RWPE2 (cell line): ENCODE measurements around the gene ROPN1L.

Source experiments
- ATAC-seq: fragments of 200-7000 bp; cut with Tn5 transposase; 3 replicates; pipeline ENCODE4 v1.9.1; 2021; ENCODE audit warnings: low read depth
- DNase-seq: peaks from one replicate; pipeline ENCODE4 v3.0.0-alpha.2; 2020; ENCODE audit warnings: low spot score
- H3K27ac ChIP-seq: fragments of 450-650 bp; 2 replicates; pipeline ENCODE4 v1.5.1; 2017; ENCODE audit warnings: mild to moderate bottlenecking; ENCODE audit not compliant: poor library complexity, severe bottlenecking
- H3K27me3 ChIP-seq: fragments of 250-450 bp; sonication (Bioruptor Pico); 2 replicates; pipeline ENCODE4 v1.5.1; 2021; ENCODE audit warnings: mild to moderate bottlenecking, moderate library complexity; ENCODE audit not compliant: insufficient read depth, poor library complexity, severe bottlenecking
- H3K36me3 ChIP-seq: fragments of 250-450 bp; sonication (Bioruptor Pico); 2 replicates; pipeline ENCODE4 v1.5.1; 2020; ENCODE audit warnings: low read depth, mild to moderate bottlenecking, moderate library complexity
- H3K4me1 ChIP-seq: fragments of 250-450 bp; sonication (Bioruptor Pico); 2 replicates; pipeline ENCODE4 v1.5.1; 2021; ENCODE audit warnings: mild to moderate bottlenecking, moderate library complexity; ENCODE audit not compliant: insufficient read depth, poor library complexity, severe bottlenecking
- H3K4me3 ChIP-seq: fragments of 250-450 bp; sonication (Bioruptor Pico); 2 replicates; pipeline ENCODE4 v1.5.1; 2021; ENCODE audit warnings: mild to moderate bottlenecking, moderate library complexity; ENCODE audit not compliant: severe bottlenecking
- H3K9me3 ChIP-seq: fragments of 250-450 bp; sonication (Bioruptor Pico); 2 replicates; pipeline ENCODE4 v1.5.1; 2021; ENCODE audit warnings: mild to moderate bottlenecking, moderate library complexity; ENCODE audit not compliant: severe bottlenecking
- CTCF ChIP-seq: fragments of 450-650 bp; IDR thresholded peaks from one replicate; pipeline ENCODE4 v1.5.1; 2017; ENCODE audit warnings: mild to moderate bottlenecking, moderate library complexity; ENCODE audit not compliant: poor library complexity, severe bottlenecking

Gene ROPN1L

GRCh38 chr5:10475931-10476676, 34.4 kb downstream of the ROPN1L start:
- Histone ChIP-seq H3K27ac (no peak overlapping the region), H3K4me3 (no peak overlapping the region), H3K4me1 (peaks cover 16% of the 10 kb centered on the region), H3K27me3 (no peaks in the 10 kb centered on the region), H3K36me3 (no peaks in the 10 kb centered on the region), H3K9me3 (no peaks in the 10 kb centered on the region)
- no peak for DNase-seq
- TF ChIP-seq CTCF: no peak
- ATAC-seq: no peak

GRCh38 chr5:10476878-10477277, 35.2 kb downstream of the ROPN1L start:
- Histone ChIP-seq H3K27ac (no peak overlapping the region), H3K36me3 (no peaks in the 10 kb centered on the region), H3K4me3 (no peak overlapping the region), H3K9me3 (no peaks in the 10 kb centered on the region), H3K27me3 (no peaks in the 10 kb centered on the region), H3K4me1 (peaks cover 16% of the 10 kb centered on the region)
- ATAC-seq (no peak), DNase-seq (no peak)
- no peak for TF ChIP-seq CTCF

- Histone ChIP-seq H3K4me3 (no peak overlapping the region), H3K36me3 (no peaks in the 10 kb centered on the region), H3K9me3 (no peaks in the 10 kb centered on the region), H3K27me3 (no peaks in the 10 kb centered on the region), H3K4me1 (peaks cover 16% of the 10 kb centered on the region), H3K27ac (peak overlapping the region; percentile 67)
- ATAC-seq (no peak), DNase-seq (no peak)
- no peak for TF ChIP-seq CTCF
Measured at GRCh38 chr5:10477943-10478342, 36.3 kb downstream of the ROPN1L start.

- ATAC-seq: no peak
- H3K4me3 ChIP-seq: no peak overlapping the region
- no peak for DNase-seq
- peaks cover 16% of the 10 kb centered on the region for H3K4me1 ChIP-seq
- H3K36me3 ChIP-seq: no peaks in the 10 kb centered on the region
- no peaks in the 10 kb centered on the region for H3K9me3 ChIP-seq
- no peaks in the 10 kb centered on the region for H3K27me3 ChIP-seq
- peak overlapping the region; percentile 67 for H3K27ac ChIP-seq
- no peak for TF ChIP-seq CTCF
Measured at GRCh38 chr5:10478436-10478835, 36.8 kb downstream of the ROPN1L start.

GRCh38 chr5:10479154-10479721, 37.6 kb downstream of the ROPN1L start:
- ATAC-seq (peak; percentile 96), DNase-seq (peak; percentile 94)
- H3K27ac ChIP-seq: peak overlapping the region; percentile 67
- no peak overlapping the region for H3K4me3 ChIP-seq
- H3K4me1 ChIP-seq: peaks cover 16% of the 10 kb centered on the region
- H3K27me3 ChIP-seq: no peaks in the 10 kb centered on the region
- TF ChIP-seq CTCF: no peak
- no peaks in the 10 kb centered on the region for H3K36me3 ChIP-seq
- H3K9me3 ChIP-seq: no peaks in the 10 kb centered on the region
